Karpas-422 (cell line): ENCODE measurements around the gene MASP1. TPM values are rescaled to one million over a fixed set of nuclear protein-coding genes. Genes with fewer than 3 reads are reported as not detected.

ENCODE experiments used
- total RNA-seq: library from RNA; depleted of rRNA; stranded (reverse); fragments of >200 nt; shearing (Covaris generic); gene quantifications from 2 replicates; pipeline ENCODE4 v1.2.3, GENCODE V29; 2014; ENCODE audit warnings: low replicate concordance; rRNA removed

The MASP1 gene
- total RNA-seq, 1 experiment from 2014 or later = not detected

Other genes with a start within 250 kb of the MASP1 start
- gene RPL39L, start 152.2 kb downstream of the MASP1 start, total RNA-seq = 142 and 236 TPM in 2 replicates
- gene RTP1, start 94.3 kb downstream of the MASP1 start, total RNA-seq = 1.2 TPM in 1 of 2 replicates, not detected in the other
- 1.8 and 3.4 TPM in 2 replicates for gene RTP4, start 76.6 kb upstream of the MASP1 start, total RNA-seq